Measurements from ENCODE around the gene RNF175. TPM values are rescaled to one million over a fixed set of nuclear protein-coding genes. Genes with fewer than 3 reads are reported as not detected.

RNF175 gene
- total RNA-seq, 2 experiments from 2014 or later: not detected

GRCh38 chr4:153706519-153706918 is 53.3 kb downstream of the RNF175 start:
- Mint-ChIP-seq H3K9me3 (no peaks in the 10 kb centered on the region), H3K27me3 (peaks cover 4% of the 10 kb centered on the region), H3K4me1 (ENCODE audit: low read depth) (peaks cover 7% of the 10 kb centered on the region), H3K36me3 (ENCODE audit: low read depth) (no peaks in the 10 kb centered on the region), H3K27ac (no peak overlapping the region), H3K4me3 (no peak overlapping the region)
- ChIA-PET CTCF (interaction anchor here (1.2 to 1.5 kb wide), 2 partner anchors 63 to 72 kb away, joined by 3 read pairs; no protein-coding TSS in a partner anchor), POLR2A (no interaction called here)
- ATAC-seq (no peak), DNase-seq (no peak)
- TF ChIP-seq CTCF (IDR thresholded peaks at IDR 0.05): no peak
- intact Hi-C loops (cut with micrococcal nuclease): no loop called here

GRCh38 chr4:153705743-153706468 is 53.9 kb downstream of the RNF175 start:
- POLR2A ChIA-PET: no interaction called here
- H3K27ac Mint-ChIP-seq: peak overlapping the region; percentile 13

GRCh38 chr4:153704522-153704921 is 55.3 kb downstream of the RNF175 start:
- DNase-seq (no peak), ATAC-seq (no peak)
- Mint-ChIP-seq H3K27ac (no peak overlapping the region), H3K4me3 (no peak overlapping the region), H3K9me3 (no peaks in the 10 kb centered on the region), H3K4me1 (ENCODE audit: low read depth) (peaks cover 7% of the 10 kb centered on the region), H3K36me3 (ENCODE audit: low read depth) (no peaks in the 10 kb centered on the region), H3K27me3 (peaks cover 2% of the 10 kb centered on the region)
- POLR2A ChIA-PET: no interaction called here
- intact Hi-C loops (cut with micrococcal nuclease): no loop called here
- CTCF ChIA-PET: no interaction called here
- no peak for TF ChIP-seq CTCF (IDR thresholded peaks at IDR 0.05)

More at GRCh38 chr4:153705743-153706468, 53.9 kb downstream of the RNF175 start:
- Mint-ChIP-seq H3K4me3 (no peak overlapping the region), H3K27me3 (peaks cover 4% of the 10 kb centered on the region), H3K36me3 (ENCODE audit: low read depth) (no peaks in the 10 kb centered on the region), H3K9me3 (no peaks in the 10 kb centered on the region), H3K4me1 (ENCODE audit: low read depth) (peaks cover 7% of the 10 kb centered on the region)
- no peak for DNase-seq
- no peak for TF ChIP-seq CTCF (IDR thresholded peaks at IDR 0.05)
- CTCF ChIA-PET: interaction anchor here (1.2 to 1.5 kb wide), 2 partner anchors 63 to 71 kb away, joined by 3 read pairs; no protein-coding TSS in a partner anchor
- ATAC-seq: no peak
- intact Hi-C loops (cut with micrococcal nuclease): no loop called here

GRCh38 chr4:153684971-153685371 is 74.9 kb downstream of the RNF175 start:
- Mint-ChIP-seq H3K4me3 (peak overlapping the region; percentile 73), H3K4me1 (ENCODE audit: low read depth) (peaks cover 12% of the 10 kb centered on the region), H3K27me3 (peaks cover 23% of the 10 kb centered on the region), H3K36me3 (ENCODE audit: low read depth) (peaks cover 7% of the 10 kb centered on the region), H3K27ac (no peak overlapping the region), H3K9me3 (peaks cover 16% of the 10 kb centered on the region)
- intact Hi-C loops (cut with micrococcal nuclease): no loop called here
- CTCF ChIA-PET: interaction anchor here (1.3 to 1.5 kb wide), 2 partner anchors 36 to 41 kb away, joined by 4 read pairs; no protein-coding TSS in a partner anchor
- POLR2A ChIA-PET: interaction anchor here (1.0 kb wide), 1 partner anchor 50 kb away, joined by 3 read pairs; no protein-coding TSS in a partner anchor
- no peak for ATAC-seq
- no peak for DNase-seq
- no peak for TF ChIP-seq CTCF (IDR thresholded peaks at IDR 0.05)
